ENCODE data around the gene RTL1.

GRCh38 chr14:100865682-100866591 is 37.6 kb downstream of the RTL1 start:
- TF ChIP-seq EZH2phosphoT487 (IDR thresholded peaks at IDR 0.05; ENCODE audit: insufficient read depth, low read depth) = no peak
- no peak for TF ChIP-seq EZH2 (IDR thresholded peaks at IDR 0.05; ENCODE audit: insufficient read depth, poor library complexity, severe bottlenecking)

Measured in GM23248 (cell line).